ENCODE results near the gene POMT1.

The POMT1 gene

GRCh38 chr9:131483319-131484050 lies 19.2 kb upstream of the POMT1 start:
- H3K4me3 ChIP-seq (ENCODE audit: low read depth, low read length): no peak overlapping the region
- DNase-seq (ENCODE audit: low read depth): no peak
- no peak for TF ChIP-seq MAX (IDR thresholded peaks at IDR 0.05; ENCODE audit: low read depth, low read length)
- no peak for TF ChIP-seq MYC (IDR thresholded peaks at IDR 0.05; ENCODE audit: low read depth, low read length)
- TF ChIP-seq POLR2A (IDR thresholded peaks at IDR 0.05; ENCODE audit: extremely low read depth, insufficient read length): no peak
- no peak for TF ChIP-seq CTCF (IDR thresholded peaks at IDR 0.05; ENCODE audit: low read depth, low read length)

GRCh38 chr9:131484051-131484445 lies 18.7 kb upstream of the POMT1 start:
- TF ChIP-seq POLR2A (IDR thresholded peaks at IDR 0.05; ENCODE audit: extremely low read depth, insufficient read length) (no peak), MAX (IDR thresholded peaks at IDR 0.05; ENCODE audit: low read depth, low read length) (no peak), MYC (IDR thresholded peaks at IDR 0.05; ENCODE audit: low read depth, low read length) (no peak), CTCF (IDR thresholded peaks at IDR 0.05; ENCODE audit: low read depth, low read length) (no peak)
- DNase-seq (ENCODE audit: low read depth): no peak
- no peak overlapping the region for H3K4me3 ChIP-seq (ENCODE audit: low read depth, low read length)

- DNase-seq (ENCODE audit: low read depth): no peak
- no peak overlapping the region for H3K4me3 ChIP-seq (ENCODE audit: low read depth, low read length)
- TF ChIP-seq MAX (IDR thresholded peaks at IDR 0.05; ENCODE audit: low read depth, low read length) (no peak), CTCF (IDR thresholded peaks at IDR 0.05; ENCODE audit: low read depth, low read length) (no peak), MYC (IDR thresholded peaks at IDR 0.05; ENCODE audit: low read depth, low read length) (no peak), POLR2A (IDR thresholded peaks at IDR 0.05; ENCODE audit: extremely low read depth, insufficient read length) (no peak)
Measured at GRCh38 chr9:131484560-131485185, 18.0 kb upstream of the POMT1 start.

GRCh38 chr9:131485206-131485605 lies 17.5 kb upstream of the POMT1 start:
- no peak for DNase-seq (ENCODE audit: low read depth)
- TF ChIP-seq MYC (IDR thresholded peaks at IDR 0.05; ENCODE audit: low read depth, low read length) (no peak), MAX (IDR thresholded peaks at IDR 0.05; ENCODE audit: low read depth, low read length) (no peak), CTCF (IDR thresholded peaks at IDR 0.05; ENCODE audit: low read depth, low read length) (no peak)
- no peak overlapping the region for H3K4me3 ChIP-seq (ENCODE audit: low read depth, low read length)

GRCh38 chr9:131485728-131486422 lies 16.8 kb upstream of the POMT1 start:
- H3K4me3 ChIP-seq (ENCODE audit: low read depth, low read length): no peak overlapping the region
- TF ChIP-seq MAX (IDR thresholded peaks at IDR 0.05; ENCODE audit: low read depth, low read length) (no peak), MYC (IDR thresholded peaks at IDR 0.05; ENCODE audit: low read depth, low read length) (no peak), POLR2A (IDR thresholded peaks at IDR 0.05; ENCODE audit: extremely low read depth, insufficient read length) (no peak), CTCF (IDR thresholded peaks at IDR 0.05; ENCODE audit: low read depth, low read length) (no peak)
- no peak for DNase-seq (ENCODE audit: low read depth)

Measured in NB4 (cell line).